SK-N-SH (cell line): ENCODE results near the gene RNF13. TPM values are rescaled to one million over a fixed set of nuclear protein-coding genes. Genes with fewer than 3 reads are reported as not detected.

Experiments used
- CTCF ChIA-PET: fragments of 300-600, 350-600 bp; formaldehyde crosslinking; extraction: SDS; loops from one replicate; lab custom pipeline; 2021; lab: Yijun Ruan, JAX
- POLR2A ChIA-PET: fragments of 350-600 bp; sonication (Branson Sonifier 250); formaldehyde crosslinking; extraction: SDS; loops from one replicate; lab custom pipeline; 2020; ENCODE audit warnings: antibody characterized with exemption, inconsistent platforms; lab: Yijun Ruan, JAX
- DNase-seq: peaks from one replicate; pipeline ENCODE4 v3.0.0; 2012
- H2AFZ ChIP-seq: fragments of 200-600 bp; sonication (generic); 2 replicates; pipeline ENCODE4 v1.8.1; 2016; ENCODE audit warnings: antibody characterized with exemption, mild to moderate bottlenecking, low read depth
- H3F3A ChIP-seq: fragments of 200-600 bp; sonication (generic); replicated peaks from 2 replicates; pipeline ENCODE3; 2016; ENCODE audit warnings: antibody characterized with exemption, mild to moderate bottlenecking; ENCODE audit not compliant: insufficient read depth
- H3K27ac ChIP-seq, 2 experiments: fragments of 200-500 bp in 1 of 2; fragments of 200-600 bp in 1 of 2; sonication (Bioruptor generic) in 1 of 2; sonication (generic), shearing (Covaris generic) in 1 of 2; 2 replicates each; pipeline versions ENCODE4 v1.5.1 to v1.6.1; 2014 to 2016; ENCODE audit warnings: low read depth in 2 of 2, inconsistent platforms in 1 of 2, low read length in 1 of 2, mild to moderate bottlenecking in 1 of 2, mixed read lengths in 1 of 2
- H3K27me3 ChIP-seq: fragments of 200-600 bp; sonication (generic), shearing (Covaris generic); 2 replicates; pipeline ENCODE4 v1.6.1; 2016; ENCODE audit warnings: mixed run types; ENCODE audit not compliant: insufficient read depth
- H3K36me3 ChIP-seq, 2 experiments: fragments of 200-500 bp in 1 of 2; fragments of 200-600 bp in 1 of 2; sonication (Bioruptor generic) in 1 of 2; sonication (generic) in 1 of 2; replicated peaks in 1 of 2; 2 replicates each; pipeline versions ENCODE3 to v1.5.1; 2014 to 2016; ENCODE audit warnings: low read length in 1 of 2, mild to moderate bottlenecking in 1 of 2; ENCODE audit not compliant: insufficient read depth in 2 of 2, control insufficient read depth in 1 of 2
- H3K4me1 ChIP-seq, 2 experiments: fragments of 200-500 bp in 1 of 2; fragments of 200-600 bp in 1 of 2; sonication (Bioruptor generic) in 1 of 2; sonication (generic), shearing (Covaris generic) in 1 of 2; 2 replicates each; pipeline versions ENCODE4 v1.5.1 to v1.6.1; 2014 to 2016; ENCODE audit warnings: low read depth in 1 of 2, low read length in 1 of 2, mixed run types in 1 of 2; ENCODE audit not compliant: insufficient read depth in 2 of 2, control insufficient read depth in 1 of 2
- H3K4me2 ChIP-seq: fragments of 200-600 bp; sonication (generic), shearing (Covaris generic); 2 replicates; pipeline ENCODE4 v1.6.1; 2017; ENCODE audit warnings: mixed run types
- H3K4me3 ChIP-seq, 2 experiments: fragments of 200-500 bp in 1 of 2; fragments of 200-600 bp in 1 of 2; sonication (Bioruptor generic) in 1 of 2; sonication (generic), shearing (Covaris generic) in 1 of 2; 2 replicates each; pipeline versions ENCODE4 v1.5.1 to v1.8.1; 2014 to 2016; ENCODE audit warnings: low read depth in 2 of 2, inconsistent platforms in 1 of 2, low read length in 1 of 2, mild to moderate bottlenecking in 1 of 2, mixed read lengths in 1 of 2, moderate library complexity in 1 of 2
- H3K79me2 ChIP-seq: fragments of 200-600 bp; sonication (generic); 2 replicates; pipeline ENCODE4 v1.8.1; 2017; ENCODE audit warnings: mild to moderate bottlenecking; ENCODE audit not compliant: insufficient read depth
- H3K9ac ChIP-seq: fragments of 200-600 bp; sonication (generic); 2 replicates; pipeline ENCODE4 v1.6.1; 2017; ENCODE audit warnings: mixed run types
- H3K9me2 ChIP-seq: fragments of 200-600 bp; sonication (generic); 2 replicates; pipeline ENCODE4 v1.6.1; 2017; ENCODE audit warnings: mixed run types
- H3K9me3 ChIP-seq: fragments of 200-600 bp; sonication (generic); 2 replicates; pipeline ENCODE4 v1.6.1; 2017; ENCODE audit warnings: mixed run types, mild to moderate bottlenecking, moderate library complexity
- H4K20me1 ChIP-seq: fragments of 200-600 bp; sonication (generic); 2 replicates; pipeline ENCODE4 v1.6.1; 2017; ENCODE audit warnings: mild to moderate bottlenecking, mixed run types; ENCODE audit not compliant: insufficient read depth
- CHD2 ChIP-seq: fragments of 150-350 bp; IDR thresholded peaks from 2 replicates; pipeline ENCODE4 v1.6.1; 2018; ENCODE audit warnings: low read length; ENCODE audit not compliant: partially characterized antibody
- ELF1 ChIP-seq: IDR thresholded peaks from 2 replicates; pipeline ENCODE4 v1.4.0; 2012
- FOSL2 ChIP-seq: IDR thresholded peaks from 2 replicates; pipeline ENCODE4 v1.4.0; 2012; ENCODE audit warnings: low read depth, mild to moderate bottlenecking, moderate library complexity, borderline replicate concordance
- FOXJ3 ChIP-seq: sonication (generic); formaldehyde crosslinking; IDR thresholded peaks from 2 replicates; pipeline ENCODE4 v1.5.1; 2020; ENCODE audit warnings: mild to moderate bottlenecking, missing genetic modification reagents
- GABPA ChIP-seq: IDR thresholded peaks from 2 replicates; pipeline ENCODE4 v1.4.0; 2012; ENCODE audit warnings: low read depth, mild to moderate bottlenecking
- MAX ChIP-seq: IDR thresholded peaks from 2 replicates; pipeline ENCODE4 v1.4.0; 2012; ENCODE audit warnings: low read depth
- MEF2A ChIP-seq: IDR thresholded peaks from 2 replicates; pipeline ENCODE4 v1.4.0; 2012; ENCODE audit warnings: low read depth, borderline replicate concordance
- POLR2AphosphoS5 ChIP-seq: IDR thresholded peaks from 2 replicates; pipeline ENCODE4 v1.6.1; 2012; ENCODE audit warnings: low read depth, low read length
- RAD21 ChIP-seq: IDR thresholded peaks from 2 replicates; pipeline ENCODE4 v1.6.1; 2012; ENCODE audit warnings: mild to moderate bottlenecking, low read length
- RCOR1 ChIP-seq: fragments of 150-350 bp; IDR thresholded peaks from 2 replicates; pipeline ENCODE4 v1.6.1; 2017; ENCODE audit warnings: antibody characterized with exemption, low read length
- REST ChIP-seq: IDR thresholded peaks from 2 replicates; pipeline ENCODE4 v1.6.1; 2012; ENCODE audit warnings: mild to moderate bottlenecking, low read depth, low read length, moderate library complexity
- RXRA ChIP-seq: IDR thresholded peaks from 2 replicates; pipeline ENCODE4 v1.4.0; 2012; ENCODE audit warnings: low read depth, mild to moderate bottlenecking, borderline replicate concordance
- SMC3 ChIP-seq: IDR thresholded peaks from 2 replicates; pipeline ENCODE4 v1.6.1; 2012; ENCODE audit warnings: low read depth, low read length, improper control_type of control experiment
- TEAD4 ChIP-seq: IDR thresholded peaks from 2 replicates; pipeline ENCODE4 v1.4.0; 2012; ENCODE audit warnings: mild to moderate bottlenecking, borderline replicate concordance; ENCODE audit not compliant: insufficient read depth
- YY1 ChIP-seq: IDR thresholded peaks from 2 replicates; pipeline ENCODE4 v1.4.0; 2012; ENCODE audit warnings: low read depth, mild to moderate bottlenecking
- ZBTB33 ChIP-seq: IDR thresholded peaks from 2 replicates; pipeline ENCODE4 v1.4.0; 2012; ENCODE audit warnings: low read depth, borderline replicate concordance
- WGBS: methylation state at CpG from one replicate; pipeline ENCODE4 v1.1.6; 2017; ENCODE audit warnings: low lambda C conversion rate; 5-methylcytosine and 5-hydroxymethylcytosine counted together
- polyA plus RNA-seq, 3 experiments: library from polyadenylated mRNA; depleted of rRNA; stranded (reverse); fragments of >200 nt; gene quantifications; 2 replicates each; pipeline ENCODE4 v1.2.3, GENCODE V29; 2012
- TF ChIP-seq, protein P1 (sequence below): IDR thresholded peaks from 2 replicates; pipeline ENCODE4 v1.4.0; 2012; ENCODE audit warnings: low read depth, borderline replicate concordance

The RNF13 gene
- polyA plus RNA-seq, 1 of the 3 experiments (the other 2 are of a cell fraction) = 14.9 TPM

DNA sequence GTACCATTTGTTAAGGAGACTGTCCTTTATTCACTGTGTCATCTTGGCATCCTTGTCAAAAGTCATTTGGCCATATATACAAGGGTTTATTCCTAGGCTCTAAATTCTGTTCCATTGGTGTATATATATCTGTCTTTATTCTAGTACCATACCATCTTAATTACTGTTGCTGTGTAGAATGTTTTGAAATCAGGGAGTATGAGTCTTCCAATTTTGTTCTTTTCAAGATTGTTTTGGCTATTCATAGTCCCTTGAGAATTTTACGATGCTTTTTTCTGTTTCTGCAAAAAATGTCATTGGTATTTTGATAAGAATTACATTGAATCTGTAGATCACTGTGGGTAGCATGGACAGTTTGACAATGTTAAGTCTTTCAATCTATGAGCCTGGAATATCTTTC is 128.9 kb downstream of the RNF13 start:
- Histone ChIP-seq H3K36me3 (peaks cover 5 to 49% of the 10 kb centered on the region in 2 experiments), H3K4me3 (no peak overlapping the region), H3F3A (peaks cover 6% of the 10 kb centered on the region), H3K9me2 (no peaks in the 10 kb centered on the region), H3K9me3 (no peaks in the 10 kb centered on the region), H3K27ac (no peak overlapping the region), H3K27me3 (no peaks in the 10 kb centered on the region), H3K4me2 (no peak overlapping the region), H3K9ac (no peak overlapping the region), H3K4me1 (no peaks in the 10 kb centered on the region), H2AFZ (no peak overlapping the region), H4K20me1 (no peaks in the 10 kb centered on the region), H3K79me2 (peaks cover 7% of the 10 kb centered on the region)
- WGBS = 100% methylated on average over 1 of the region's 1 CpG
- CTCF ChIA-PET = no interaction called here
- DNase-seq = no peak
- no peak for TF ChIP-seq POLR2AphosphoS5
- no peak for TF ChIP-seq ZBTB33
- no peak for TF ChIP-seq RAD21
- no peak for TF ChIP-seq TEAD4
- no peak for TF ChIP-seq RCOR1
- no peak for TF ChIP-seq CHD2
- no peak for TF ChIP-seq GABPA
- TF ChIP-seq, protein P1, sequence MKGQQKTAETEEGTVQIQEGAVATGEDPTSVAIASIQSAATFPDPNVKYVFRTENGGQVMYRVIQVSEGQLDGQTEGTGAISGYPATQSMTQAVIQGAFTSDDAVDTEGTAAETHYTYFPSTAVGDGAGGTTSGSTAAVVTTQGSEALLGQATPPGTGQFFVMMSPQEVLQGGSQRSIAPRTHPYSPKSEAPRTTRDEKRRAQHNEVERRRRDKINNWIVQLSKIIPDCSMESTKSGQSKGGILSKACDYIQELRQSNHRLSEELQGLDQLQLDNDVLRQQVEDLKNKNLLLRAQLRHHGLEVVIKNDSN = no peak
- TF ChIP-seq SMC3 = no peak
- TF ChIP-seq REST = no peak
- TF ChIP-seq MAX = no peak
- TF ChIP-seq YY1 = no peak
- TF ChIP-seq FOSL2 = no peak
- no peak for TF ChIP-seq FOXJ3 (CRISPR knock-in tag)
- no peak for TF ChIP-seq MEF2A
- TF ChIP-seq RXRA = no peak
- no peak for TF ChIP-seq ELF1
- POLR2A ChIA-PET = no interaction called here
